ENCODE data around the gene CMSS1.

CMSS1 gene

DNA sequence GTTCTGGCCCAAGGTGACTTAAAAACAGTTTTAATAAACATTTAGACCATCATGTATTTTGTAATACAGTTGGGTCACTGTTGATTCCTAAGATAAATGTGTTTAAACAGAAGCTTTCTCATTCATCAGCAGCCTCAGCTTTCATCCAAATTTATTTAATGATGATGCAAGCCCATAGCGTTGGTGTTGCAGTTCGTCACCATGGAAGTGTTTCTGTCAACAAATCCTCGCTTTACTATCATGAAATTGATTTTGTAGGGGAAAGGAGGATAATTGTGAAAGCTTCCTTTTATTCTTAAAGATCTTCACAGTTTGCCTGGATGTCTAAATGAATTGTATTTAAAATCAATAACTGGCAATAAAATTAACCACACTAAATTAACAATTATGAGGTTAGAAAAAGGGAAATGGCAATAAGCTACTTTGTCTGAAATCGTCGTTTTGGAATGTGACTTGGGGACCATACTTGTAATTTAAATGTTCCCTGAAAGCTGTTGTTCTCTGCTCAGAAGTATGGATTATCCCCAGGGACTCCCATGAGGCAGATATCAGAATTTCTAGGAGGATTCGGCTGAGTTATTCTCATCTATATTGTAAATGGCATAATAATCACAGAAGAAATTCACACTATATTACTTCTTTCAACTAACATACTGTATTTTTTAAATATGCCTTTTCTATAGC lies 29.0 kb downstream of the CMSS1 start:
- TF ChIP-seq, protein P1, sequence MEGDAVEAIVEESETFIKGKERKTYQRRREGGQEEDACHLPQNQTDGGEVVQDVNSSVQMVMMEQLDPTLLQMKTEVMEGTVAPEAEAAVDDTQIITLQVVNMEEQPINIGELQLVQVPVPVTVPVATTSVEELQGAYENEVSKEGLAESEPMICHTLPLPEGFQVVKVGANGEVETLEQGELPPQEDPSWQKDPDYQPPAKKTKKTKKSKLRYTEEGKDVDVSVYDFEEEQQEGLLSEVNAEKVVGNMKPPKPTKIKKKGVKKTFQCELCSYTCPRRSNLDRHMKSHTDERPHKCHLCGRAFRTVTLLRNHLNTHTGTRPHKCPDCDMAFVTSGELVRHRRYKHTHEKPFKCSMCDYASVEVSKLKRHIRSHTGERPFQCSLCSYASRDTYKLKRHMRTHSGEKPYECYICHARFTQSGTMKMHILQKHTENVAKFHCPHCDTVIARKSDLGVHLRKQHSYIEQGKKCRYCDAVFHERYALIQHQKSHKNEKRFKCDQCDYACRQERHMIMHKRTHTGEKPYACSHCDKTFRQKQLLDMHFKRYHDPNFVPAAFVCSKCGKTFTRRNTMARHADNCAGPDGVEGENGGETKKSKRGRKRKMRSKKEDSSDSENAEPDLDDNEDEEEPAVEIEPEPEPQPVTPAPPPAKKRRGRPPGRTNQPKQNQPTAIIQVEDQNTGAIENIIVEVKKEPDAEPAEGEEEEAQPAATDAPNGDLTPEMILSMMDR (IDR thresholded peaks at IDR 0.05; ENCODE audit: low read depth, low read length) = no peak
- DNase-seq (ENCODE audit: low read depth in 2 of 2) = peak; percentile 79 to 91
- no peak overlapping the region for H3K4me3 ChIP-seq (replicated peaks in 1 of 2; ENCODE audit: low read depth in 2 of 2, low read length in 2 of 2)

- DNase-seq (ENCODE audit: low read depth in 2 of 2) = no peak
- H3K4me3 ChIP-seq (replicated peaks in 1 of 2; ENCODE audit: low read depth in 2 of 2, low read length in 2 of 2) = no peak overlapping the region
- TF ChIP-seq, protein P1 (IDR thresholded peaks at IDR 0.05; ENCODE audit: low read depth, low read length) = no peak
Observed at GRCh38 chr3:99848433-99848832, 30.8 kb downstream of the CMSS1 start.

DNA sequence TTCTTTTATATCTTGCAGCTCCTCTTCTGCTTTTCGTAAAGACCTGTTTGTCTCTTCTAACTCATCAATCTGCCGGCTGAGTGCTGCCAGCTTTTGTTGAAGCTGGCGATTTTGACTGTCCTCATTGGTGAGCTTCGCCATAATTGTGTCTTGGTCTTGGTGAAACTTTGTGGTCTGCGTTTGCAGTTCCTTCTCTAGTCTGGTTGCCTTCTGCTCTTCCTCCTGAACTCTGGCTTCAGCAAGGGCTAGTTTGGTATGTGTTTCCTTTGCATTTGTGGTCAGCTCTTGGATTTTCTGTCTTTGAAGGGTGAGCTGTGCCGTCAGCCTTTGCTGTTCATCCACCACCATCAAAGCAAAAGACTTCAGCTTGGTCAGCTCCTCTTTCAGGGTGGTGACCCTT lies 32.9 kb downstream of the CMSS1 start:
- TF ChIP-seq, protein P1 (IDR thresholded peaks at IDR 0.05; ENCODE audit: low read depth, low read length) = no peak

GRCh38 chr3:99851955-99852354 lies 34.3 kb downstream of the CMSS1 start:
- TF ChIP-seq, protein P1 (IDR thresholded peaks at IDR 0.05; ENCODE audit: low read depth, low read length) = no peak
- H3K4me3 ChIP-seq (replicated peaks in 1 of 2; ENCODE audit: low read depth in 2 of 2, low read length in 2 of 2) = no peak overlapping the region
- no peak for DNase-seq (ENCODE audit: low read depth in 2 of 2)

More for the DNA sequence above, 32.9 kb downstream of the CMSS1 start:
- H3K4me3 ChIP-seq (replicated peaks in 1 of 2; ENCODE audit: low read depth in 2 of 2, low read length in 2 of 2) = no peak overlapping the region
- DNase-seq (ENCODE audit: low read depth in 2 of 2) = no peak

DNA sequence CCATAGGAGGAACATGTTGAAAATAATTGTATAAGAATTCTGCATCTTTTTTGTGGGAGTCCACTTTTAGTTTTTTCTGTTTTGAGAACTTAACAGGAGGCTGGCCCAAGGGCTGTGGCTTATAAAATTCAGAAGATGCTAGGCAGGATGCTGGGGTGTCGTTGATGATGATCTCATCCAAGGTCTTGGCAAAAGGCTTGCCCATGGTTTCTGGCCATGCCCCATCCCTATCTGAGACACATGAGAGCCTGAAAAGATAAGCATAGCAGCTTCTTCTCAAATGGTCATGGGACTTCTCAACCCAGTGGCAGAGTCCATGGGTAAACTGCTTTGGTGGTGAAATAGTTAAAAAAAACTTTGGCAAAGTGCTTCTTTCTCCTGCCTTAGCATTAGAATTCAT lies 35.2 kb downstream of the CMSS1 start:
- no peak overlapping the region for H3K4me3 ChIP-seq (replicated peaks in 1 of 2; ENCODE audit: low read depth in 2 of 2, low read length in 2 of 2)
- DNase-seq (ENCODE audit: low read depth in 2 of 2) = peak in 1 of 2 donors; percentile 12
- TF ChIP-seq, protein P1 (IDR thresholded peaks at IDR 0.05; ENCODE audit: low read depth, low read length) = no peak

DNA sequence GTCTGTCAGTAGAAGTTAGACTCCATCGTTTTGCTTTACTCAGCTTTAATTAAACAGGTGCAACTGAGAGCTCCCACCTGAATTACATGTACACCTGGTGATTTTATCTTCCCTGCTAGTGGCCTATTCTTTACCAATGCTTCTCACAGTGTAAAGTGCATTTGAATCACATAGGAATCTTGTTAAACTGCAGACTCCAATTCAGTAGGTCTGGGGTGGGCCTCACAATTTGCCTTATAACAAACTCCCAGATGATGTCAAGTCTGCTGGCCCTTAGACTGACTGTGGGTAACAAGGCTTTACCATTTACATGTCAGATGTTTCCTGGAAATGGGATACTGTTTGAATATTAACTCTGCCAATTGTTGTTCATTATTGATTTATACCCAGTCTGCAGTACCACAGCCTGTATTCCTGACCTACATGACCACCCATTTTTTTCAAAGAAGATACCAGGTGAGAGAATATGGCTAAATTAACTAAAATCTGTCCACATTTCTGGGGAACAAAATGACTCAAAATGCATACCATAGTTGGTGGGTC lies 37.2 kb downstream of the CMSS1 start:
- no peak overlapping the region for H3K4me3 ChIP-seq (replicated peaks in 1 of 2; ENCODE audit: low read depth in 2 of 2, low read length in 2 of 2)
- TF ChIP-seq, protein P1 (IDR thresholded peaks at IDR 0.05; ENCODE audit: low read depth, low read length) = no peak
- no peak for DNase-seq (ENCODE audit: low read depth in 2 of 2)
